ENCODE results near the gene RPGRIP1L. TPM values are rescaled to one million over a fixed set of nuclear protein-coding genes. Genes with fewer than 3 reads are reported as not detected.

RPGRIP1L gene
- total and polyA plus RNA-seq, 9 of the 15 experiments (the other 6 are each of a cell fraction or from before 2014, with no cell fraction given) = 3.2 to 7.7 (median 5.8) TPM

GRCh38 chr16:53745086-53745485 is 41.4 kb upstream of the RPGRIP1L start (continued):
- no peak for TF ChIP-seq ZNF318 (IDR thresholded peaks at IDR 0.05; ENCODE audit: borderline replicate concordance in 1 of 2, low read depth in 1 of 2)

- POLR2A ChIA-PET = interaction anchor here (1.0 kb wide), 1 partner anchor 13 kb away, joined by 4 read pairs; no protein-coding TSS in a partner anchor
- no peak overlapping the region for H3K4me2 ChIP-seq (ENCODE audit: insufficient read depth, low read length)
Measured at GRCh38 chr16:53744449-53744848, 40.8 kb upstream of the RPGRIP1L start.

More at GRCh38 chr16:53744449-53744848, 40.8 kb upstream of the RPGRIP1L start:
- Histone ChIP-seq H4K20me1 (replicated peaks; ENCODE audit: control insufficient read depth, insufficient read depth, low read length) (no peaks in the 10 kb centered on the region), H2AFZ (ENCODE audit: low read depth, low read length) (no peak overlapping the region), H3K27me3 (ENCODE audit: control insufficient read depth in 2 of 2, insufficient read depth in 2 of 2, low read length in 2 of 2) (no peaks in the 10 kb centered on the region), H3K9me3 (replicated peaks; ENCODE audit: control insufficient read depth, insufficient read depth, low read depth, low read length) (no peaks in the 10 kb centered on the region), H3K9ac (ENCODE audit: insufficient read depth in 1 of 2, low read depth in 2 of 2, low read length in 2 of 2) (no peak overlapping the region), H3K4me1 (replicated peaks in 1 of 2; ENCODE audit: control insufficient read depth in 2 of 2, insufficient read depth in 2 of 2, low read length in 2 of 2) (peaks cover 0 to 3% of the 10 kb centered on the region in 2 experiments; a peak in 1 of 5 replicates), H3K4me3 (no peak overlapping the region), H3K79me2 (ENCODE audit: control insufficient read depth, insufficient read depth, low read length) (no peaks in the 10 kb centered on the region), H3K27ac (ENCODE audit: extremely low read depth, low read depth, low read length) (no peak overlapping the region), H3K9me1 (ENCODE audit: control insufficient read depth, insufficient read depth, low read length) (no peaks in the 10 kb centered on the region), H3K36me3 (ENCODE audit: control insufficient read depth, insufficient read depth, low read length) (no peaks in the 10 kb centered on the region)
- intact Hi-C loops (cut with micrococcal nuclease) = no loop called here
- no peak for ATAC-seq
- FAIRE-seq = no peak
- 18% methylated on average over 3 of the region's 3 CpGs for WGBS (ENCODE audit: insufficient coverage, low coverage, missing lambda C conversion rate)
- TF ChIP-seq HNRNPLL (IDR thresholded peaks at IDR 0.05; ENCODE audit: low read depth, low read length, poor library complexity, severe bottlenecking) (no peak), TAF1 (IDR thresholded peaks at IDR 0.05; ENCODE audit: control insufficient read depth, extremely low read depth, insufficient read depth, low read length, severe bottlenecking) (no peak), ZNF384 (IDR thresholded peaks at IDR 0.05; ENCODE audit: low read depth, low read length) (no peak), RBM34 (IDR thresholded peaks at IDR 0.05; ENCODE audit: borderline replicate concordance, insufficient read depth, low read length) (no peak), SP1 (CRISPR knock-in tag; IDR thresholded peaks at IDR 0.05) (no peak)
- in situ Hi-C loops (cut with MboI) = no loop called here
- DNase-seq (ENCODE audit: extremely low read depth in 1 of 4, low spot score in 3 of 4) = no peak
- BruUV-seq (replicated peaks) = no TSS peak
- CTCF ChIA-PET (ENCODE audit: low intra/inter-chr PET ratio) = no interaction called here
